Stimulated activated CD4-positive, alpha-beta T cell treated with anti-CD3 and anti-CD28 coated beads, Interleukin-4, amount 100 ng/mL, for 4 hours (primary cell): ENCODE measurements around the gene CUEDC1.

Experiments
- DNase-seq, 2 experiments: peaks; one replicate each; pipeline ENCODE4 v3.0.0-alpha.2; 2020

Gene CUEDC1

GRCh38 chr17:57914273-57915142 is 40.7 kb downstream of the CUEDC1 start:
- no peak for DNase-seq

GRCh38 chr17:57913575-57914272 is 41.5 kb downstream of the CUEDC1 start:
- no peak for DNase-seq

- DNase-seq: no peak
Measured at GRCh38 chr17:57911834-57912673, 43.2 kb downstream of the CUEDC1 start.

- no peak for DNase-seq
Measured at GRCh38 chr17:57910462-57911420, 44.5 kb downstream of the CUEDC1 start.

GRCh38 chr17:57909551-57909950 is 45.7 kb downstream of the CUEDC1 start:
- DNase-seq: no peak

GRCh38 chr17:57908278-57908677 is 46.9 kb downstream of the CUEDC1 start:
- no peak for DNase-seq

DNA sequence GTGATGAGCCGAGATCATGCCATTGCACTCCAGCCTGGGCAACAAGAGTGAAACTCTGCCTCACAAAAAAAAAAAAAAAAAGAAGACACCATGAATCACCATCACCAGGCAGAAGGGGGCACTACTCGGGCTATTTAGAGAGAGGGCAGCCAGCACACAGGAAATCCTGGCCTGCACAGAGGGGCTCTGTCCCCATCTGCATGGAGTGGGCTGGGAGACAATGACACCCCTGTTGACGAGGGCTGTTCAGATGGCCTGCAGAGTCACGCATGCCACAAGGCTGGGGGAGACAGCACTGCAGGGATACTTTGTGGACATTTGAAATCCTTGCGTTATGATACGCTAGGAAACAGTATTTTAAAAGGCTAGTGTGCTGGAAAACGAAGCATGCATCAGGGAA is 48.3 kb downstream of the CUEDC1 start:
- DNase-seq: no peak

DNA sequence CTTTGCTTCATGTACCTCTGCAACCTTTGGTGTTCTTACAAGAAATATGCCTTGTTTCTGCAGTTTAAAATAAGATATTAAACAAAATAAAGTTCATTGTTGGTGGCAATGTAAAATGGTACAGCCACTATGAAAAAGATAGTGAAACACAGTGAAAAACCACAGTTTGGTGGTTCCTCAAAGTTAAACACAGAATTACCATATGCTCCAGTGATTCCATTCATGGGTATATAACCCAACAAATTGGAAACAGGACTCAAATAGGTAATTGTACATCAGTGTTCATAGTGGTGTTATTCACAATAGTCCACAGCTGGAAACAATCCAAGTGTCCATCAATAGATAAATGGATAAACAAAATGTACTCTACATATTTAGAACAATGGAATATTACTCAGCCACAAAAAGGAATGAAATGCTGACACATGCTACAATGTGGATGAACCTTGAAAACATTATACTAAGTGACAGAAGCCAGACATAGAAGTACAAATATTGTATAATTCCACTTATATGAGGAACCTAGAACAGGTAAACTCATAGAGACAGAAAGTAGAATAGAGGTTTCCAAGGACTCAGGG is 49.2 kb downstream of the CUEDC1 start:
- DNase-seq: no peak

DNA sequence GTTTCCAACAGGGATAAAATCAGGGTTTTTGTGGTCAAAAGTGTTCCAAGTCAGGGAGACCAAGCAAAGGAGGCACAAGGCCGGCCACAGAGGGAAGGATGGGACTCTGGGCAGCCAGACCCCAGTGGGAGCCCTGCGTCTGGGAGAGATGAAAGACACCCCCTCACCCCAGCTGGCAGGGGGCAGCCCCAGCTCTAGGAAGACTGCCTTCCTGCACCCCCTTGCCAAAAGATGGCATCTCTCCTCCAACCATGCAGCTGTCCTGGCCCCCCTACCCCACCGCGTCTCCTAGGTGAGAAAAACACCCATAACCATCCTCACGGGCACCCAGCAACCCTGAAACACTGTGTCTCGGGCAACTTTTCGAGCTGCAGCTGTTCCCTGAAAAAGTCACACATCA is 51.3 kb downstream of the CUEDC1 start:
- DNase-seq: no peak

DNA sequence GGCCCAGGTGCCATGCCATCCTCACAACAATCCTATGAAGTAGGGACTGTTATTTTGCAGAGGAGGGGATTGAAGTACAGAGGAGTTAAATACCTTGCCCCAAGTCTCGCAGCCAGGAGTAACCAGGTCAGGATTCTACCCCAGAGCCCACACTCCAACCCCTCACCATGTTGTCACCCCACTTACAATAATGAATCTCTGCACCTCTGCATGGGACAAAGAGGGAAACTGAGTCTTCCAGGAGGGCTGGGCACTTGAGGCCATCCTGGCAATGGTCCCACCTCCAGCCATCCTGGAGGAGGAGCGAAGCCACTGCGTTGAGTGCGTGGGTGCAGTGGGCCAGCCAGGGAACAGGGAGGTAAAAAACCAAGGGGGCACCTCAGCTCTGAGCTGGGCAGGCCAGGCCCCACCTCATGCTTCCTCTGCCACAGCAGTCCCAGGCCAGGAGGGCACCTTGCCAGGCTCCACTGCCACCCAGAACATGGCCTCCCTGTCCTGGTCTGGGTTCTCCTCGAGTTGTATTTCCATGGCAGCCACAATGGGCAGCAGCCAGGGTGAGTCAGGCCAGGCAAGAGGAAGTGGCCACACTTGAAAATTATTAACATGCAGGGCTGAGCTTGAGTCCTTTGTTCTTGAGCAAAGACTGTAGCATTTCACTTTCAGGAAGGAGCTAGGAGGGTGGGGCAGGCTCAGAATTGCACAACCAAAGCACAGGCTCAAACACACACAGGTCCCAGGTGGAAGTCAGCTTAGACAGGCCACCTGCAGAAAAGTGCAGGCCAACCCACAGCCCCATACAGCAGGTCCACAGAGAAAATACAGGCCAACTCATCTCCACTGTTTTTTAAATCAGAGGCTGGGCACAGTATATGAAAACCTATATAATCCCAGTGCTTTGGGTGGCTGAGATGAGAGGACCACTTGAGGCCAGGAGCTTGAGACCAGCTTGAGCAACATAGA is 52.1 kb downstream of the CUEDC1 start:
- no peak for DNase-seq

GRCh38 chr17:57902117-57902799 is 53.0 kb downstream of the CUEDC1 start:
- DNase-seq: no peak

- DNase-seq: no peak
Measured at GRCh38 chr17:57900991-57901743, 54.0 kb downstream of the CUEDC1 start.

- no peak for DNase-seq
Measured at GRCh38 chr17:57899822-57900221, 55.4 kb downstream of the CUEDC1 start.

GRCh38 chr17:57899391-57899790 is 55.8 kb downstream of the CUEDC1 start:
- DNase-seq: no peak

GRCh38 chr17:57898487-57899311 is 56.5 kb downstream of the CUEDC1 start:
- no peak for DNase-seq

GRCh38 chr17:57895382-57896060 is 59.7 kb downstream of the CUEDC1 start:
- DNase-seq: no peak

- no peak for DNase-seq
Measured at GRCh38 chr17:57894848-57895247, 60.4 kb downstream of the CUEDC1 start.
